Dendritic cell treated with granulocyte-macrophage colony-stimulating factor and Interleukin-4, amounts not matched to agents 40 ng/mL and 50 ng/mL, for 4 days (primary cell): ENCODE data around the gene RIMS1.

Source experiments
- H3K27ac Mint-ChIP-seq: one replicate; pipeline ENCODE4 v1.8.0; 2022; ENCODE audit warnings: mild to moderate bottlenecking, mixed read lengths
- H3K27me3 Mint-ChIP-seq: one replicate; pipeline ENCODE4 v1.8.0; 2022; ENCODE audit warnings: mild to moderate bottlenecking, mixed read lengths
- H3K36me3 Mint-ChIP-seq: one replicate; pipeline ENCODE4 v1.8.0; 2022; ENCODE audit warnings: low read depth, mixed read lengths
- H3K4me1 Mint-ChIP-seq: one replicate; pipeline ENCODE4 v1.8.0; 2022; ENCODE audit warnings: low read depth, mixed read lengths
- H3K4me3 Mint-ChIP-seq: one replicate; pipeline ENCODE4 v1.8.0; 2022; ENCODE audit warnings: mild to moderate bottlenecking, moderate library complexity, mixed read lengths
- H3K9me3 Mint-ChIP-seq: one replicate; pipeline ENCODE4 v1.8.0; 2022; ENCODE audit warnings: mixed read lengths
- intact Hi-C: fragments of 100-400 bp; cut with micrococcal nuclease; formaldehyde crosslinking; loops from one replicate; pipeline ENCODE4 v1.15.0; 2022

The RIMS1 gene

DNA sequence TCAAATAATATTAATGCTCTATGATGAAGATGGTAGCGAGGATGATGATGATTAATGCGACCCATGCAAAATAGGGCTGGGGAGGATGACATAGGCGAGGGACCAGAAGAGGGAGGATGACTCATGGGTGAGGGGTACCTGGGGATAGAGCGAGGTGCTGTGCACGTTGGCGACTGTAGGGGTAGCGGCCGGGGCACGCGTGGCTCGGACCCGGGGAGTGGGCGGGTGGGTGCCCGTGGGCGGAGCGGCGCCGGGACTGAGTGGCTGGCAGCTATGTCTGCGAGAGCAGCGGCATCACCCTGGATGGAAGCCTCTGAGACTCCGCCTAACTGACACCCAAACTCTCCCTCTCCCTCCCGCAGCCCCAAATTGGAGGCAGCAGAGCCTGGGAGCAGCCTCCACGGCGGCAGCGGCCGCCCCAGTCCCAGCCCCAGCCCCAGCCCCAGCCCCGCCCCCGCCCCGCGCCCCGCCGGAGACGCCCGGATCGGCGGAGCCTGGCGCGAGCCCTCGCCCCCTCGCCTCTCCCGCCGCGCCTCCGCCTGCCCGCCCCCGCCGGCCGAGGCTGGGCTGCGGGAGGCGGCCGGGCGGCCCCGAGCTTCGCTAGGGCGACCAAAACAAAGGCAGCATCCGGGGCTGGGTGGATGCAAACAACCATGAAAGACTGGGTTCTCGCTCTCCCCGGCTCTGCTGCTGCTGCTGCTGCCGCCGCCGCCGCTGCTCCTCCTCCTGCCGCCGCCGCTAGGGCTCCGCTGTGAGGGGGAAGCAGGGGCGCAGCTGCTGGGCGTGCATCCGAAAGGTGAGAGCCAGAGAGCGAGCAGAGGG lies at the start of gene RIMS1:
Gene RIMS1 (plus strand): TSS at position 367 of the 822 bp plus-strand sequence. CDS start 474 bp downstream, outside the sequence.
- H3K36me3 Mint-ChIP-seq = no peaks in the 10 kb centered on the region

GRCh38 chr6:71851214-71851613 lies 35.1 kb upstream of the RIMS1 start:
- Mint-ChIP-seq H3K27me3 (no peaks in the 10 kb centered on the region), H3K27ac (no peak overlapping the region), H3K4me1 (no peaks in the 10 kb centered on the region), H3K36me3 (no peaks in the 10 kb centered on the region), H3K4me3 (no peak overlapping the region), H3K9me3 (no peaks in the 10 kb centered on the region)
- intact Hi-C loops = no loop called here

More for the DNA sequence above, at the start of gene RIMS1:
- Mint-ChIP-seq H3K27ac (no peak within 1 kb of the TSS), H3K27me3 (peaks cover 41% of the 10 kb centered on the region), H3K4me3 (no peak within 1 kb of the TSS), H3K4me1 (no peaks in the 10 kb centered on the region), H3K9me3 (no peaks in the 10 kb centered on the region)
- intact Hi-C loops = no loop called here

GRCh38 chr6:71852948-71853347 lies 33.4 kb upstream of the RIMS1 start:
- intact Hi-C loops = no loop called here
- Mint-ChIP-seq H3K4me3 (no peak overlapping the region), H3K27me3 (no peaks in the 10 kb centered on the region), H3K9me3 (no peaks in the 10 kb centered on the region), H3K36me3 (no peaks in the 10 kb centered on the region), H3K4me1 (no peaks in the 10 kb centered on the region), H3K27ac (no peak overlapping the region)

GRCh38 chr6:71855406-71855805 lies 30.9 kb upstream of the RIMS1 start:
- intact Hi-C loops = no loop called here
- H3K4me1 Mint-ChIP-seq = no peaks in the 10 kb centered on the region
- no peak overlapping the region for H3K4me3 Mint-ChIP-seq
- H3K27ac Mint-ChIP-seq = no peak overlapping the region
- no peaks in the 10 kb centered on the region for H3K36me3 Mint-ChIP-seq
- no peaks in the 10 kb centered on the region for H3K9me3 Mint-ChIP-seq
- no peaks in the 10 kb centered on the region for H3K27me3 Mint-ChIP-seq

DNA sequence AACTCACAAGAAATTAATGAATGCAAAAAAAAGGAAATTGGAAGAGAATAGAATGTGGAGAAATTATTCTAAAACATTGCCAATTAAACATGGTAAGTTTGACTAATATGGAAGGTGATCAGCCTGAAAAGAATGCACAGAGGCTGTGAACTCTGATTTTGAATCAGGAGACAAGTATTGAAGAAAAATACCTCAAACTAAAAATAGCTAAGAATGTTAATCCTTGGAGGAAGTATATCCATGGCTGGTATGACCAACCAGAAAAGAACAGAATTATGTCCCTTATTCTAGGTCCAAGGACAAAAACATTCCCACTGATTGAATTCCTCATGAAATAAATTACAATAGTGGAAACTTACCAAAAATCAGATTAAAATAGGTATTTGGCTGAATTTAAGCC lies 7.3 kb upstream of the RIMS1 start:
- intact Hi-C loops = no loop called here
- H3K4me1 Mint-ChIP-seq = no peaks in the 10 kb centered on the region
- H3K36me3 Mint-ChIP-seq = no peaks in the 10 kb centered on the region
- peaks cover 2% of the 10 kb centered on the region for H3K27me3 Mint-ChIP-seq
- no peaks in the 10 kb centered on the region for H3K9me3 Mint-ChIP-seq
- no peak overlapping the region for H3K4me3 Mint-ChIP-seq
- no peak overlapping the region for H3K27ac Mint-ChIP-seq

GRCh38 chr6:71887006-71887743 lies 825 bp downstream of the RIMS1 start:
- H3K36me3 Mint-ChIP-seq = no peaks in the 10 kb centered on the region
- H3K4me1 Mint-ChIP-seq = no peaks in the 10 kb centered on the region
- H3K27me3 Mint-ChIP-seq = peaks cover 41% of the 10 kb centered on the region
- no peak overlapping the region for H3K27ac Mint-ChIP-seq
- intact Hi-C loops = no loop called here
- no peaks in the 10 kb centered on the region for H3K9me3 Mint-ChIP-seq
- no peak overlapping the region for H3K4me3 Mint-ChIP-seq

DNA sequence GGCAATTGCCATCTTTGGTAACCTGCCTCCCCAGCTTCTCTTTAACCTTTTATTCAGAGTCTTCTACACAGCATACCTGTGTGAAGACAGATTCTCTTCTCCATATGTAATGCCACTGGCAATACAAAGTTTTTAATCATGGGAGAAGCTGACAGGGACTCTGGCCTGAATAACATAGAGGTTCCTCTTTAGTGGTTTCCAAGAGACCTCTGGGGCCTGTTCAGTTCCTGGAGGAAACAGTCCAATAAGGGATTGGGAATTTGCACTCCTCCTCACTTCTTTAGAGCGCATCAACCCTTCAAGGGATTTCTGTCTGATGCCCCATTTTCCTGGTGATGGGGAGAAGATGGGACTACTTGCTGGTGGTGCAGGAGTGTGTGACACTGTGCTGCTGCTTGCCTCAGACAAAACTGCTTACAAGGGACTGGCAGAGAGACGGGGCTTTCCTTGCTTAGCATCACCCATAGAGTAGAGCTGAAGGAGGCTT lies 1.4 kb downstream of the RIMS1 start:
- intact Hi-C loops = no loop called here
- H3K4me1 Mint-ChIP-seq = no peaks in the 10 kb centered on the region
- no peak overlapping the region for H3K27ac Mint-ChIP-seq
- no peaks in the 10 kb centered on the region for H3K36me3 Mint-ChIP-seq
- H3K4me3 Mint-ChIP-seq = no peak overlapping the region
- H3K9me3 Mint-ChIP-seq = no peaks in the 10 kb centered on the region
- H3K27me3 Mint-ChIP-seq = peaks cover 41% of the 10 kb centered on the region

- Mint-ChIP-seq H3K36me3 (no peaks in the 10 kb centered on the region), H3K4me3 (no peak overlapping the region), H3K27ac (no peak overlapping the region), H3K27me3 (peaks cover 41% of the 10 kb centered on the region), H3K9me3 (no peaks in the 10 kb centered on the region), H3K4me1 (no peaks in the 10 kb centered on the region)
- intact Hi-C loops = no loop called here
Observed at GRCh38 chr6:71888756-71889340, 2.5 kb downstream of the RIMS1 start.

GRCh38 chr6:71889366-71889765 lies 3.0 kb downstream of the RIMS1 start:
- Mint-ChIP-seq H3K4me1 (no peaks in the 10 kb centered on the region), H3K4me3 (no peak overlapping the region), H3K36me3 (no peaks in the 10 kb centered on the region), H3K27ac (no peak overlapping the region), H3K27me3 (peaks cover 38% of the 10 kb centered on the region), H3K9me3 (no peaks in the 10 kb centered on the region)
- intact Hi-C loops = no loop called here

GRCh38 chr6:71892641-71893040 lies 6.3 kb downstream of the RIMS1 start:
- no peaks in the 10 kb centered on the region for H3K4me1 Mint-ChIP-seq
- no peak overlapping the region for H3K4me3 Mint-ChIP-seq
- no peak overlapping the region for H3K27ac Mint-ChIP-seq
- no peaks in the 10 kb centered on the region for H3K9me3 Mint-ChIP-seq
- H3K27me3 Mint-ChIP-seq = peaks cover 13% of the 10 kb centered on the region
- no peaks in the 10 kb centered on the region for H3K36me3 Mint-ChIP-seq
- intact Hi-C loops = no loop called here

- Mint-ChIP-seq H3K4me1 (no peaks in the 10 kb centered on the region), H3K36me3 (no peaks in the 10 kb centered on the region), H3K4me3 (no peak overlapping the region), H3K27ac (no peak overlapping the region), H3K9me3 (no peaks in the 10 kb centered on the region), H3K27me3 (no peaks in the 10 kb centered on the region)
- intact Hi-C loops = no loop called here
Observed at GRCh38 chr6:71900642-71901041, 14.3 kb downstream of the RIMS1 start.

DNA sequence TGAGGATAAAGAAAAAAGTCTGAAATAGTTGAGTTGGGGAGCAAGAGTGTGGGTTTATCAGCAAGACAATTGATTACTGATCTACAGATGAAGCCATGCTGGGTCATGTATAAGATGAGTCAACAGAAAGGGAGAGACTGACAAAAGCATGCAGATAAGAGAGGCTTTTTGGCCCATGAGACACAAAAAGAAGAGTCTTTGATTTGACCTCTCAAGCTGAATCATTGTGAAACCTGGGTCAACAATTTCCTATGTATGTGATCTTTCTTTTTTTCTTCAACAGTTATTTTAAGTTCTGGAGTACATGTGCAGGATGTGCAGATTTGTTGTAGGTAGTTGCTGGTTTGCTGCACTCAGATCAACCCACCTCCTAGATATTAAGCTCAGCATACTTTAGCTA lies 15.9 kb downstream of the RIMS1 start:
- Mint-ChIP-seq H3K9me3 (no peaks in the 10 kb centered on the region), H3K27ac (no peak overlapping the region), H3K36me3 (no peaks in the 10 kb centered on the region), H3K4me1 (no peaks in the 10 kb centered on the region), H3K4me3 (no peak overlapping the region), H3K27me3 (no peaks in the 10 kb centered on the region)
- intact Hi-C loops = no loop called here

GRCh38 chr6:71906813-71907212 lies 20.5 kb downstream of the RIMS1 start:
- H3K4me1 Mint-ChIP-seq = no peaks in the 10 kb centered on the region
- no peaks in the 10 kb centered on the region for H3K27me3 Mint-ChIP-seq
- H3K36me3 Mint-ChIP-seq = no peaks in the 10 kb centered on the region
- no peak overlapping the region for H3K27ac Mint-ChIP-seq
- no peak overlapping the region for H3K4me3 Mint-ChIP-seq
- no peaks in the 10 kb centered on the region for H3K9me3 Mint-ChIP-seq
- intact Hi-C loops = no loop called here

DNA sequence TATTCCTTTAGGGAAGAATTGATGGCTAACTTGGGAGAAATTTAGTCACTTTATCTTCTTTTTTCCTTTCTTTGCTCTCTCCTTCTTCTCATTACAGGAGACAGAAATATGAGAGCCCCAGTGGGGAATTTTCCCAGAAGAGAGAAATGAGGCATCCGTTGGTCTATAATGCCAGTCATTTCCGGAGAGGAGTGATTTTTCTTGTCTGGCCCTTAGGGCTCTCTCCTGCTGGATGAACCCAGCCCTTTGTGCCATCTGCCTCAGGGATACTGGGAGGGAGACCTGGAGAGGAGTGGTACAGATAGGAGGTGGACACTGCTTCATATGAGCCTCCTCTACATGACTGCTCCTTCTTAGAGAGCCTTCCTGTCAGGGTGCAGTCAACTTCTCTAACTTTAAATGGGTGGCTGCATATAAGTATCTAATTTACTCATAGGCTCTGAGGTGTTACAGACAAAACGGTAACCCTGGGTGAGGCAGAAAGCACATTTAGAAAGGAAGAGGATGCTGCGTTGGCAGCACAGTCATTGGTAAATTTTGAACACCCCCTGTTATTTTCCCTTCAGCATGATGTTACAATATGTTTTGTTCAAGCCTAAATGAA lies 21.9 kb downstream of the RIMS1 start:
- H3K36me3 Mint-ChIP-seq = no peaks in the 10 kb centered on the region
- H3K4me1 Mint-ChIP-seq = no peaks in the 10 kb centered on the region
- H3K27me3 Mint-ChIP-seq = no peaks in the 10 kb centered on the region
- no peak overlapping the region for H3K27ac Mint-ChIP-seq
- H3K4me3 Mint-ChIP-seq = no peak overlapping the region
- H3K9me3 Mint-ChIP-seq = no peaks in the 10 kb centered on the region
- intact Hi-C loops = no loop called here
